HG03045 (cell line): Measurements from ENCODE around the gene MAT1A.
A peak's percentile ranks its signal among the peaks of the same experiment; 100 is the strongest.
"Not testable (repeated sequence)": the region's sequence is repeated elsewhere in the genome, so short reads cannot be mapped to it uniquely, and the experiment has no call there.

ENCODE experiments used
- ATAC-seq: cut with Tn5 transposase; IDR thresholded peaks from one replicate; pipeline ENCODE4 v1.9.1; 2021; ENCODE audit warnings: mild to moderate bottlenecking, moderate library complexity; ENCODE audit not compliant: unreplicated experiment

The MAT1A gene

GRCh38 chr10:80234331-80235235 lies 54.9 kb downstream of the MAT1A start:
- peak; percentile 99 for ATAC-seq

- not testable (repeated sequence) for ATAC-seq
These were observed 55.6 kb downstream of the MAT1A start for GRCh38 chr10:80233871-80234270.

DNA sequence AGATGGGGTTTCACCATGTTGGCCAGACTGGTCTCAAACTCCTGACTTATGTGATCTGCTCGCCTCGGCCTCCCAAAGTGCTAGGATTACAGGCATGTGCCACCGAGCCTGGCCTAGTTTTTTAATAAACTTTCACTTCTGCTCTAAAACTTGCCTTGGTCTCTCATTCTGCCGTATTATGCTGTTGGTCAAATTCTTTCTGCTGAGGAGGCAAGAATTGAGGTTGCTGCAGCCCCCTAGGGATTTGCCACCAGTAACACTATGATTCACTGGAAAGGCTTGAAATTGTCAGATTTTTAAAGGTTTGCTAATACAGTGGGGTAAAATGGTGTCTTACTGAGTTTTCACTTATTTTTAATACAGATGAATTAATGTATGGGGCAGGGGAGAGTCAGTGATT lies 62.7 kb downstream of the MAT1A start:
- not testable (repeated sequence) for ATAC-seq

GRCh38 chr10:80223031-80223419 lies 66.4 kb downstream of the MAT1A start:
- not testable (repeated sequence) for ATAC-seq
